ENCODE results near the gene DNAJB14. TPM values are rescaled to one million over a fixed set of nuclear protein-coding genes. Genes with fewer than 3 reads are reported as not detected.

DNAJB14 gene
- total RNA-seq, 1 donor from 2014 or later, result 19.5 TPM

- intact Hi-C loops (cut with DNase I), result no loop called here
- DNase-seq (ENCODE audit: low spot score), result no peak
Measured at GRCh38 chr4:99879458-99879857, 67.0 kb downstream of the DNAJB14 start.

- no peak for DNase-seq (ENCODE audit: low spot score)
- intact Hi-C loops (cut with DNase I), result no loop called here
Measured at GRCh38 chr4:99878604-99879003, 67.8 kb downstream of the DNAJB14 start.

- no peak for DNase-seq (ENCODE audit: low spot score)
- intact Hi-C loops (cut with DNase I), result no loop called here
Measured at GRCh38 chr4:99876946-99877345, 69.5 kb downstream of the DNAJB14 start.

- intact Hi-C loops (cut with DNase I), result no loop called here
- no peak for DNase-seq (ENCODE audit: low spot score)
Measured at GRCh38 chr4:99875071-99875470, 71.3 kb downstream of the DNAJB14 start.

- intact Hi-C loops (cut with DNase I), result no loop called here
- DNase-seq (ENCODE audit: low spot score), result no peak
Measured at GRCh38 chr4:99872570-99872969, 73.8 kb downstream of the DNAJB14 start.

GRCh38 chr4:99868126-99868596, 78.3 kb downstream of the DNAJB14 start:
- intact Hi-C loops (cut with DNase I), result no loop called here
- no peak for DNase-seq (ENCODE audit: low spot score)

- no peak for DNase-seq (ENCODE audit: low spot score)
- intact Hi-C loops (cut with DNase I), result no loop called here
Measured at GRCh38 chr4:99863804-99864203, 82.6 kb downstream of the DNAJB14 start.

- intact Hi-C loops (cut with DNase I), result no loop called here
- no peak for DNase-seq (ENCODE audit: low spot score)
Measured at GRCh38 chr4:99861120-99861905, 85.1 kb downstream of the DNAJB14 start.

GRCh38 chr4:99860521-99860920, 85.9 kb downstream of the DNAJB14 start:
- intact Hi-C loops (cut with DNase I), result no loop called here
- no peak for DNase-seq (ENCODE audit: low spot score)

GRCh38 chr4:99859618-99860017, 86.8 kb downstream of the DNAJB14 start:
- DNase-seq (ENCODE audit: low spot score), result no peak
- intact Hi-C loops (cut with DNase I), result no loop called here

- intact Hi-C loops (cut with DNase I), result no loop called here
- no peak for DNase-seq (ENCODE audit: low spot score)
Measured at GRCh38 chr4:99857307-99857706, 89.1 kb downstream of the DNAJB14 start.

- intact Hi-C loops (cut with DNase I), result no loop called here
- DNase-seq (ENCODE audit: low spot score), result no peak
Measured at GRCh38 chr4:99856166-99856565, 90.3 kb downstream of the DNAJB14 start.

- DNase-seq (ENCODE audit: low spot score), result no peak
- intact Hi-C loops (cut with DNase I), result no loop called here
Measured at GRCh38 chr4:99855678-99856077, 90.7 kb downstream of the DNAJB14 start.

GRCh38 chr4:99853999-99854398, 92.4 kb downstream of the DNAJB14 start:
- intact Hi-C loops (cut with DNase I), result no loop called here
- no peak for DNase-seq (ENCODE audit: low spot score)

GRCh38 chr4:99853190-99853589, 93.2 kb downstream of the DNAJB14 start:
- no peak for DNase-seq (ENCODE audit: low spot score)
- intact Hi-C loops (cut with DNase I), result no loop called here

- intact Hi-C loops (cut with DNase I), result no loop called here
- no peak for DNase-seq (ENCODE audit: low spot score)
Measured at GRCh38 chr4:99852199-99852749, 94.1 kb downstream of the DNAJB14 start.

GRCh38 chr4:99848591-99849001, 97.8 kb downstream of the DNAJB14 start:
- intact Hi-C loops (cut with DNase I), result no loop called here

GRCh38 chr4:99847362-99847976, 98.9 kb downstream of the DNAJB14 start:
- DNase-seq (ENCODE audit: low spot score), result no peak
- intact Hi-C loops (cut with DNase I), result no loop called here

More at GRCh38 chr4:99848591-99849001, 97.8 kb downstream of the DNAJB14 start:
- no peak for DNase-seq (ENCODE audit: low spot score)

- DNase-seq (ENCODE audit: low spot score), result no peak
- intact Hi-C loops (cut with DNase I), result no loop called here
Measured at GRCh38 chr4:99846891-99847290, 99.5 kb downstream of the DNAJB14 start.

Measured in cardiac septum (tissue), 1 donor.